ENCODE data around the gene SLC19A2.

GRCh38 chr1:169457443-169457842 lies 28.3 kb downstream of the SLC19A2 start:
- TF ChIP-seq ZNF710 (CRISPR knock-in tag; IDR thresholded peaks at IDR 0.05; ENCODE audit: borderline replicate concordance) (no peak), ZNF350 (CRISPR knock-in tag; IDR thresholded peaks at IDR 0.05; ENCODE audit: borderline replicate concordance, low read depth) (no peak), NFE2L2 (IDR thresholded peaks at IDR 0.05; ENCODE audit: low read length) (no peak), ZNF331 (CRISPR knock-in tag; IDR thresholded peaks at IDR 0.05) (no peak), FOXP4 (CRISPR knock-in tag; IDR thresholded peaks at IDR 0.05) (no peak), NFE2 (CRISPR knock-in tag; IDR thresholded peaks at IDR 0.05) (no peak), ZNF24 (IDR thresholded peaks at IDR 0.05) (no peak), SRF (IDR thresholded peaks at IDR 0.05; ENCODE audit: low read depth, low read length) (no peak), ZMAT3 (CRISPR knock-in tag; conservative IDR thresholded peaks at IDR 0.05) (no peak), POLR2A (IDR thresholded peaks at IDR 0.05; ENCODE audit: insufficient read depth in 1 of 2, low read depth in 2 of 2, low read length in 2 of 2) (no peak), FOXA1 (IDR thresholded peaks at IDR 0.05) (no peak), FOXA1 (CRISPR knock-in tag; IDR thresholded peaks at IDR 0.05) (no peak), CENPT (CRISPR knock-in tag; IDR thresholded peaks at IDR 0.05; ENCODE audit: low read depth) (no peak), CTCF (CRISPR knock-in tag; IDR thresholded peaks at IDR 0.05) (no peak), ZNF510 (CRISPR knock-in tag; IDR thresholded peaks at IDR 0.05; ENCODE audit: low read depth) (no peak)

Measured in HepG2 (cell line).